AG04449 (cell line): ENCODE measurements around the gene ITGA8.

Source experiments
- CTCF ChIA-PET: fragments of 350-600 bp; formaldehyde crosslinking; extraction: SDS; loops from one replicate; lab custom pipeline; 2021; ENCODE audit warnings: antibody characterized with exemption; lab: Yijun Ruan, JAX
- POLR2A ChIA-PET: fragments of 400-600, 350-600 bp; formaldehyde crosslinking; extraction: SDS; loops from one replicate; lab custom pipeline; 2020; ENCODE audit warnings: antibody characterized with exemption, inconsistent platforms; lab: Yijun Ruan, JAX
- DNase-seq: peaks from one replicate; pipeline ENCODE4 v3.0.0-alpha.2; 2010; ENCODE audit warnings: low read depth, low spot score
- H3K4me3 ChIP-seq: 2 replicates; pipeline ENCODE4 v1.5.1; 2011; ENCODE audit warnings: low read depth, mild to moderate bottlenecking, control low read depth, low read length
- CTCF ChIP-seq: IDR thresholded peaks from one replicate; pipeline ENCODE4 v1.5.1; 2011; ENCODE audit warnings: mild to moderate bottlenecking, moderate library complexity, low read length, control low read depth, inconsistent platforms; ENCODE audit not compliant: insufficient read depth; ENCODE audit errors: missing control alignments

ITGA8 gene

GRCh38 chr10:15672469-15672868 is 47.3 kb downstream of the ITGA8 start:
- H3K4me3 ChIP-seq = no peak overlapping the region
- ChIA-PET CTCF (no interaction called here), POLR2A (no interaction called here)
- no peak for DNase-seq
- TF ChIP-seq CTCF = no peak

GRCh38 chr10:15670880-15671279 is 48.8 kb downstream of the ITGA8 start:
- no peak for DNase-seq
- H3K4me3 ChIP-seq = no peak overlapping the region
- POLR2A ChIA-PET = no interaction called here
- CTCF ChIA-PET = interaction anchor here (1.0 kb wide), 1 partner anchor 19 kb away, joined by 5 read pairs; no protein-coding TSS in a partner anchor
- TF ChIP-seq CTCF = no peak

- CTCF ChIA-PET = interaction anchor here (1.1 kb wide), 1 partner anchor 8 kb away, joined by 3 read pairs; no protein-coding TSS in a partner anchor
Observed at GRCh38 chr10:15661574-15661973, 58.1 kb downstream of the ITGA8 start.

GRCh38 chr10:15660990-15661389 is 58.7 kb downstream of the ITGA8 start:
- no peak for DNase-seq
- POLR2A ChIA-PET = no interaction called here
- H3K4me3 ChIP-seq = no peak overlapping the region
- no peak for TF ChIP-seq CTCF
- CTCF ChIA-PET = interaction anchor here (1.1 kb wide), 1 partner anchor 9 kb away, joined by 3 read pairs; no protein-coding TSS in a partner anchor

More at GRCh38 chr10:15661574-15661973, 58.1 kb downstream of the ITGA8 start:
- POLR2A ChIA-PET = no interaction called here
- DNase-seq = no peak
- H3K4me3 ChIP-seq = no peak overlapping the region
- TF ChIP-seq CTCF = no peak

GRCh38 chr10:15658069-15658702 is 61.5 kb downstream of the ITGA8 start:
- CTCF ChIA-PET = interaction anchor here (1.1 kb wide), 1 partner anchor 45 kb away, joined by 3 read pairs; no protein-coding TSS in a partner anchor
- no peak overlapping the region for H3K4me3 ChIP-seq
- TF ChIP-seq CTCF = no peak
- DNase-seq = no peak
- POLR2A ChIA-PET = interaction anchor here (0.7 kb wide), 1 partner anchor 215 kb away, joined by 3 read pairs; no protein-coding TSS in a partner anchor

- DNase-seq = no peak
- TF ChIP-seq CTCF = no peak
- ChIA-PET POLR2A (no interaction called here), CTCF (interaction anchor here (1.2 to 1.6 kb wide), 2 partner anchors 18 to 67 kb away, joined by 4 to 5 read pairs; no protein-coding TSS in a partner anchor)
- H3K4me3 ChIP-seq = no peak overlapping the region
Observed at GRCh38 chr10:15652757-15653156, 67.0 kb downstream of the ITGA8 start.
